Measurements from ENCODE around the gene CCDC102B.
"Not testable (repeated sequence)": the region's sequence is repeated elsewhere in the genome, so short reads cannot be mapped to it uniquely, and the experiment has no call there.

CCDC102B gene

GRCh38 chr18:68830256-68831045 is 32.6 kb downstream of the CCDC102B start:
- DNase-seq = no peak

- no peak for DNase-seq
Observed at GRCh38 chr18:68833756-68834155, 35.9 kb downstream of the CCDC102B start.

GRCh38 chr18:68837665-68838451 is 40.0 kb downstream of the CCDC102B start:
- DNase-seq = no peak

GRCh38 chr18:68839701-68840100 is 41.8 kb downstream of the CCDC102B start:
- no peak for DNase-seq

- DNase-seq = no peak
Observed at GRCh38 chr18:68840554-68841263, 42.8 kb downstream of the CCDC102B start.

GRCh38 chr18:68841301-68841700 is 43.4 kb downstream of the CCDC102B start:
- DNase-seq = no peak

GRCh38 chr18:68842951-68843350 is 45.1 kb downstream of the CCDC102B start:
- no peak for DNase-seq

- DNase-seq = peak; percentile 17
Observed at GRCh38 chr18:68843473-68844089, 45.7 kb downstream of the CCDC102B start.

GRCh38 chr18:68847219-68847837 is 49.4 kb downstream of the CCDC102B start:
- peak; percentile 68 for DNase-seq

- no peak for DNase-seq
Observed at GRCh38 chr18:68848242-68848641, 50.4 kb downstream of the CCDC102B start.

- no peak for DNase-seq
Observed at GRCh38 chr18:68854786-68855391, 57.0 kb downstream of the CCDC102B start.

GRCh38 chr18:68855491-68855890 is 57.6 kb downstream of the CCDC102B start:
- no peak for DNase-seq

- no peak for DNase-seq
Observed at GRCh38 chr18:68861365-68861764, 63.5 kb downstream of the CCDC102B start.

- DNase-seq = no peak
Observed at GRCh38 chr18:68865021-68865420, 67.1 kb downstream of the CCDC102B start.

GRCh38 chr18:68865503-68865902 is 67.6 kb downstream of the CCDC102B start:
- no peak for DNase-seq

GRCh38 chr18:68873003-68873402 is 75.1 kb downstream of the CCDC102B start:
- DNase-seq = no peak

- no peak for DNase-seq
Observed at GRCh38 chr18:68874361-68874760, 76.5 kb downstream of the CCDC102B start.

GRCh38 chr18:68879947-68880346 is 82.1 kb downstream of the CCDC102B start:
- DNase-seq = not testable (repeated sequence)

- no peak for DNase-seq
Observed at GRCh38 chr18:68887410-68887809, 89.5 kb downstream of the CCDC102B start.

- DNase-seq = no peak
Observed at GRCh38 chr18:68893354-68893753, 95.5 kb downstream of the CCDC102B start.

GRCh38 chr18:68897286-68897685 is 99.4 kb downstream of the CCDC102B start:
- no peak for DNase-seq

- DNase-seq = no peak
Observed at GRCh38 chr18:68909579-68909978, 111.7 kb downstream of the CCDC102B start.

Measured in NCI-H510A treated with DMSO at 0.1 percent for 48 hours (cell line).